K562 (cell line): ENCODE data around the gene CACNG6.

Source experiments
- ARID4B ChIP-seq: sonication (generic); formaldehyde crosslinking; IDR thresholded peaks from 2 replicates; pipeline ENCODE4 v1.8.0; 2022; ENCODE audit warnings: mild to moderate bottlenecking, missing genetic modification reagents
- RAD21 ChIP-seq, 2 experiments: fragments of 250-450 bp in 1 of 2; fragments of 450-650 bp in 1 of 2; sonication (Bioruptor Pico) in 1 of 2; formaldehyde crosslinking in 1 of 2; IDR thresholded peaks in 1 of 2; conservative IDR thresholded peaks in 1 of 2; 2 replicates each; pipeline versions ENCODE4 v1.4.0 to v1.8.0; 2020 to 2022; ENCODE audit warnings: mild to moderate bottlenecking in 2 of 2, moderate library complexity in 1 of 2

- TF ChIP-seq ARID4B (no peak), RAD21 (CRISPR knock-in tag; conservative IDR thresholded peaks at IDR 0.05 in 1 of 2, IDR thresholded peaks at IDR 0.05 in 1 of 2) (no peak)
These were observed 31.8 kb downstream of the CACNG6 start for GRCh38 chr19:54023191-54023590.
